SW480 (cell line): Measurements from ENCODE around the gene DGAT2.
"Not testable (repeated sequence)": the region's sequence is repeated elsewhere in the genome, so short reads cannot be mapped to it uniquely, and the experiment has no call there.

ENCODE experiments used
- DNase-seq: peaks from one replicate; pipeline ENCODE4 v3.0.0-alpha.2; 2016; ENCODE audit warnings: low spot score

DGAT2 gene

GRCh38 chr11:75768112-75768908 lies at the start of gene DGAT2:
Gene DGAT2 (plus strand): TSS chr11:75768778. CDS start chr11:75768992, 214 bp downstream.
- peak; percentile 81 for DNase-seq

GRCh38 chr11:75719340-75720239 lies 49.0 kb upstream of the DGAT2 start:
- DNase-seq = no peak

GRCh38 chr11:75720639-75721038 lies 47.9 kb upstream of the DGAT2 start:
- DNase-seq = no peak

GRCh38 chr11:75721852-75722668 lies 46.5 kb upstream of the DGAT2 start:
- DNase-seq = no peak

- no peak for DNase-seq
Observed at GRCh38 chr11:75722669-75723042, 45.9 kb upstream of the DGAT2 start.

GRCh38 chr11:75725547-75726320 lies 42.8 kb upstream of the DGAT2 start:
- DNase-seq = no peak

- DNase-seq = no peak
Observed at GRCh38 chr11:75728992-75729391, 39.6 kb upstream of the DGAT2 start.

GRCh38 chr11:75731095-75731494 lies 37.5 kb upstream of the DGAT2 start:
- no peak for DNase-seq

GRCh38 chr11:75733071-75733430 lies 35.5 kb upstream of the DGAT2 start:
- DNase-seq = no peak

- no peak for DNase-seq
Observed at GRCh38 chr11:75733431-75734107, 35.0 kb upstream of the DGAT2 start.

GRCh38 chr11:75734491-75735180 lies 33.9 kb upstream of the DGAT2 start:
- DNase-seq = peak; percentile 33

GRCh38 chr11:75735181-75735845 lies 33.3 kb upstream of the DGAT2 start:
- no peak for DNase-seq

GRCh38 chr11:75737314-75737713 lies 31.3 kb upstream of the DGAT2 start:
- DNase-seq = no peak

- DNase-seq = no peak
Observed at GRCh38 chr11:75740681-75741080, 27.9 kb upstream of the DGAT2 start.

- not testable (repeated sequence) for DNase-seq
Observed at GRCh38 chr11:75743159-75743558, 25.4 kb upstream of the DGAT2 start.

GRCh38 chr11:75743711-75744563 lies 24.6 kb upstream of the DGAT2 start:
- no peak for DNase-seq

GRCh38 chr11:75745807-75746206 lies 22.8 kb upstream of the DGAT2 start:
- DNase-seq = no peak

GRCh38 chr11:75748729-75749273 lies 19.8 kb upstream of the DGAT2 start:
- DNase-seq = not testable (repeated sequence)
